Ovary (tissue), 3 donors: ENCODE data around the gene PHLDB3.
"Not testable (repeated sequence)": the region's sequence is repeated elsewhere in the genome, so short reads cannot be mapped to it uniquely, and the experiment has no call there.

Source experiments
- EP300 ChIP-seq: sonication (generic); formaldehyde crosslinking; IDR thresholded peaks from one replicate; pipeline ENCODE4 v1.6.1; 2017; ENCODE audit warnings: antibody characterized with exemption
- POLR2A ChIP-seq: fragments of 450-650 bp; IDR thresholded peaks from one replicate; pipeline ENCODE4 v1.6.1; 2017; ENCODE audit warnings: antibody characterized with exemption, mild to moderate bottlenecking, moderate library complexity
- TF ChIP-seq, protein P1 (sequence below), 3 donors: fragments of 450-650 bp in 2 of 3; fragments of 200-600 bp in 1 of 3; IDR thresholded peaks; one replicate each; pipeline versions ENCODE4 v1.5.1 to v1.8.0; 2016 to 2022; ENCODE audit warnings: antibody characterized with exemption in 3 of 3, mild to moderate bottlenecking in 1 of 3
- donor health status: DM: no; HTN: no; CAD: no.

DNA sequence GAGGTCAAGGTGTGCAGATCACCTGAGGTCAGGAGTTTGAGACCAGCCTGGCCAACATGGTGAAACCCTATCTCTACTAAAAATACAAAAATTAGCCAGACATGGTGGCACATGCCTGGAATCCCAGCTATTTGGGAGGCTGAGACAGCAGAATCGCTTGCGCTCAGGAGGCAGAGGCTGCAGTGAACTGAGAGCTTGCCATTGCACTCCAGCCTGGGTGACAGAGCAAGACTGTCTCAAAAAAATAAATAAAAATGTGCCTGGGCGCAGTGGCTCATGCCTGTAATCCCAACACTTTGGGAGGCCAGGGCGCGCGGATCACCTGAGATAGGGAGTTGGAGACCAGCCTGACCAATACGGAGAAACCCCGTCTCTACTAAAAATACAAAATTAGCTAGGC, 19.1 kb upstream of the PHLDB3 start:
- TF ChIP-seq POLR2A, EP300: not testable (repeated sequence)
- TF ChIP-seq, protein P1, sequence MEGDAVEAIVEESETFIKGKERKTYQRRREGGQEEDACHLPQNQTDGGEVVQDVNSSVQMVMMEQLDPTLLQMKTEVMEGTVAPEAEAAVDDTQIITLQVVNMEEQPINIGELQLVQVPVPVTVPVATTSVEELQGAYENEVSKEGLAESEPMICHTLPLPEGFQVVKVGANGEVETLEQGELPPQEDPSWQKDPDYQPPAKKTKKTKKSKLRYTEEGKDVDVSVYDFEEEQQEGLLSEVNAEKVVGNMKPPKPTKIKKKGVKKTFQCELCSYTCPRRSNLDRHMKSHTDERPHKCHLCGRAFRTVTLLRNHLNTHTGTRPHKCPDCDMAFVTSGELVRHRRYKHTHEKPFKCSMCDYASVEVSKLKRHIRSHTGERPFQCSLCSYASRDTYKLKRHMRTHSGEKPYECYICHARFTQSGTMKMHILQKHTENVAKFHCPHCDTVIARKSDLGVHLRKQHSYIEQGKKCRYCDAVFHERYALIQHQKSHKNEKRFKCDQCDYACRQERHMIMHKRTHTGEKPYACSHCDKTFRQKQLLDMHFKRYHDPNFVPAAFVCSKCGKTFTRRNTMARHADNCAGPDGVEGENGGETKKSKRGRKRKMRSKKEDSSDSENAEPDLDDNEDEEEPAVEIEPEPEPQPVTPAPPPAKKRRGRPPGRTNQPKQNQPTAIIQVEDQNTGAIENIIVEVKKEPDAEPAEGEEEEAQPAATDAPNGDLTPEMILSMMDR (IDR thresholded peaks at IDR 0.05) = not testable (repeated sequence)
